ENCODE measurements around the gene TWNK.

Gene TWNK

DNA sequence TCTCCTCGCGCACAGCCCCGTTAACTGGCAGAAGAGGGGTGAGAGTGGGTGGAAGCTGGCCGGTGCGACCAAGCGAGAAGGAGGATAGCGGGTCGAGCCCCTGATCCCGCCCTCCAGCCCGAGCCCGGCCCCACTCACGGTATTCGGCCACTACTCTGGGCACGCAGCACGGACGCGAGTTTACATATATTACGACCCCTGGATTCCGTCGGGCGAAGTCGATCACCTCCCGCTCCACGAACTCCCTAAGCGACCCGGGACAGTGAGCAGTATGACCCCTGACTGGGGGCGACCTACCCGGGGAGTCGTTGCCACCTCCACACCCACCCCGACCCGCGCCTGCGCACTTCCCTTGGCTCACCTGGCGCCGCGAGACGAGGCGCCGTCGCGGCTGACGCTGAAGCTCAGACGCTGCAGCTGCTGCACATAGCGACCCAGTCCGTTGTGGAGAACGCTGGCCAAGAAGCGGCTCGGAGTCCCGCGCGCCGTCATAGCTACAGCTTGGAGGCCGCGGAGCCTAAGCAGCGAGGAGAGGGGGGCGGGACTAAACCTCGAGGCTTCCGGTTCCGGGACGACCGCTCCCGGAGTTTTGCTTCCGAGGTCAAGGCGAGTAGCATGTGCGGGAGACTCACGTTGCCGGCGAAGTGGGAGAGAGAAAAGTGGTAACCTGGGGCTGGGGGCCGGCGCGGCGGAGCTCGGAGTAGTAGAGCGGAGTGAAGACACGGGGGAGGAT is at the start of gene TWNK, which contains the start of gene MRPL43:
TWNK (plus strand) TSS at position 592 of the 733 bp plus-strand sequence. CDS start 668 bp downstream, outside the sequence.
MRPL43 (minus strand) TSS at position 546 of the 733 bp plus-strand sequence; CDS start at position 492, 54 bp downstream.
- H3K9ac ChIP-seq (ENCODE audit: insufficient read length, low read depth): peak within 1 kb of the TSS; percentile 98
- H3K4me1 ChIP-seq (ENCODE audit: insufficient read depth, insufficient read length): peaks cover 6% of the 10 kb centered on the region
- TF ChIP-seq ZNF274 (IDR thresholded peaks at IDR 0.05; ENCODE audit: low read depth, low read length) (no peak), YY1 (IDR thresholded peaks at IDR 0.05; ENCODE audit: insufficient read depth, insufficient read length) (no peak), SUZ12 (IDR thresholded peaks at IDR 0.05; ENCODE audit: extremely low read depth, insufficient read depth, insufficient read length) (no peak)
- peaks cover 57% of the 10 kb centered on the region for H3K36me3 ChIP-seq (ENCODE audit: insufficient read depth, insufficient read length, low read length)
- H3K4me3 ChIP-seq (ENCODE audit: insufficient read length, low read depth): peak within 1 kb of the TSS; percentile 97
- no peaks in the 10 kb centered on the region for H3K27me3 ChIP-seq (ENCODE audit: insufficient read depth, insufficient read length)
- H3K9me3 ChIP-seq (ENCODE audit: insufficient read depth, low read length): no peaks in the 10 kb centered on the region
- peak; percentile 66 for DNase-seq (ENCODE audit: low read depth, low spot score)

DNA sequence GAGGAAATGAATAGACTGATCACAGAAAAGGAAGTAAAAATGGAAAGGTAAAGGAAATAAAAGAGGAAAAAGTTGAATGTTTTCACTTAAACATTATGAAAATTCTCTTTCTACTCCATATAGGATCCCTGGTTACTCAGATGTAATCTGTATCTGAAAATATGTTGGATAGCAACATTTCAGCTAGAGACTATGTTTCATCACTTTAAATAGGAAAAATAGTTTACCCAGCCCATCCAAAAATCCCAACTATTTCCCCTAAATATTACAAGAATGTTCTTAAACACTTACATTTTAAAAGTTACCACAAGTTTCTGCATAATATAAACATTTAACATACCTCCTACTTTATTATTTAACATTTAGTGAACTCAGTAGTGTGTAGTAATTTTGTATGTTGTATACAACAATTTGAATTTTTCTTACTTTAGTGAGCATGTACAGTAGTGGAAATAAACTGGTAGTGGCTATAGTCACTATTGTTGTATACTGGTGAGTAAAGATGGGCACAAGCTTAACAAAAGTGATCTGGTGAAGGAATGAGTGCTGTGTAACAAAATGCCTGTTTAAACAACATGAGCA is 47.5 kb upstream of the TWNK start:
- Histone ChIP-seq H3K27me3 (ENCODE audit: insufficient read depth, insufficient read length) (no peaks in the 10 kb centered on the region), H3K4me1 (ENCODE audit: insufficient read depth, insufficient read length) (no peaks in the 10 kb centered on the region), H3K9ac (ENCODE audit: insufficient read length, low read depth) (no peak overlapping the region), H3K9me3 (ENCODE audit: insufficient read depth, low read length) (no peaks in the 10 kb centered on the region), H3K36me3 (ENCODE audit: insufficient read depth, insufficient read length, low read length) (peaks cover 50% of the 10 kb centered on the region), H3K4me3 (ENCODE audit: insufficient read length, low read depth) (no peak overlapping the region)
- DNase-seq (ENCODE audit: low read depth, low spot score): no peak
- TF ChIP-seq SUZ12 (IDR thresholded peaks at IDR 0.05; ENCODE audit: extremely low read depth, insufficient read depth, insufficient read length) (no peak), ZNF274 (IDR thresholded peaks at IDR 0.05; ENCODE audit: low read depth, low read length) (no peak), YY1 (IDR thresholded peaks at IDR 0.05; ENCODE audit: insufficient read depth, insufficient read length) (no peak)

- Histone ChIP-seq H3K9ac (ENCODE audit: insufficient read length, low read depth) (no peak overlapping the region), H3K9me3 (ENCODE audit: insufficient read depth, low read length) (no peaks in the 10 kb centered on the region), H3K4me1 (ENCODE audit: insufficient read depth, insufficient read length) (no peaks in the 10 kb centered on the region), H3K4me3 (ENCODE audit: insufficient read length, low read depth) (no peak overlapping the region), H3K36me3 (ENCODE audit: insufficient read depth, insufficient read length, low read length) (peaks cover 52% of the 10 kb centered on the region), H3K27me3 (ENCODE audit: insufficient read depth, insufficient read length) (no peaks in the 10 kb centered on the region)
- no peak for DNase-seq (ENCODE audit: low read depth, low spot score)
- TF ChIP-seq YY1 (IDR thresholded peaks at IDR 0.05; ENCODE audit: insufficient read depth, insufficient read length) (no peak), ZNF274 (IDR thresholded peaks at IDR 0.05; ENCODE audit: low read depth, low read length) (no peak), SUZ12 (IDR thresholded peaks at IDR 0.05; ENCODE audit: extremely low read depth, insufficient read depth, insufficient read length) (no peak)
Observed at GRCh38 chr10:100942229-100942628, 45.1 kb upstream of the TWNK start.

GRCh38 chr10:100943508-100943907 is 43.8 kb upstream of the TWNK start:
- peaks cover 53% of the 10 kb centered on the region for H3K36me3 ChIP-seq (ENCODE audit: insufficient read depth, insufficient read length, low read length)
- no peaks in the 10 kb centered on the region for H3K9me3 ChIP-seq (ENCODE audit: insufficient read depth, low read length)
- no peaks in the 10 kb centered on the region for H3K27me3 ChIP-seq (ENCODE audit: insufficient read depth, insufficient read length)
- TF ChIP-seq ZNF274 (IDR thresholded peaks at IDR 0.05; ENCODE audit: low read depth, low read length): no peak
- no peak for TF ChIP-seq YY1 (IDR thresholded peaks at IDR 0.05; ENCODE audit: insufficient read depth, insufficient read length)
- TF ChIP-seq SUZ12 (IDR thresholded peaks at IDR 0.05; ENCODE audit: extremely low read depth, insufficient read depth, insufficient read length): no peak
- H3K9ac ChIP-seq (ENCODE audit: insufficient read length, low read depth): no peak overlapping the region
- no peaks in the 10 kb centered on the region for H3K4me1 ChIP-seq (ENCODE audit: insufficient read depth, insufficient read length)
- no peak for DNase-seq (ENCODE audit: low read depth, low spot score)
- no peak overlapping the region for H3K4me3 ChIP-seq (ENCODE audit: insufficient read length, low read depth)

- no peak for TF ChIP-seq ZNF274 (IDR thresholded peaks at IDR 0.05; ENCODE audit: low read depth, low read length)
- no peak for TF ChIP-seq YY1 (IDR thresholded peaks at IDR 0.05; ENCODE audit: insufficient read depth, insufficient read length)
- TF ChIP-seq SUZ12 (IDR thresholded peaks at IDR 0.05; ENCODE audit: extremely low read depth, insufficient read depth, insufficient read length): no peak
- no peaks in the 10 kb centered on the region for H3K4me1 ChIP-seq (ENCODE audit: insufficient read depth, insufficient read length)
- H3K9ac ChIP-seq (ENCODE audit: insufficient read length, low read depth): no peak overlapping the region
- no peaks in the 10 kb centered on the region for H3K9me3 ChIP-seq (ENCODE audit: insufficient read depth, low read length)
- no peak for DNase-seq (ENCODE audit: low read depth, low spot score)
- no peaks in the 10 kb centered on the region for H3K27me3 ChIP-seq (ENCODE audit: insufficient read depth, insufficient read length)
- H3K36me3 ChIP-seq (ENCODE audit: insufficient read depth, insufficient read length, low read length): peaks cover 59% of the 10 kb centered on the region
- H3K4me3 ChIP-seq (ENCODE audit: insufficient read length, low read depth): no peak overlapping the region
Observed at GRCh38 chr10:100945754-100946153, 41.6 kb upstream of the TWNK start.

GRCh38 chr10:100948916-100949315 is 38.4 kb upstream of the TWNK start:
- no peaks in the 10 kb centered on the region for H3K9me3 ChIP-seq (ENCODE audit: insufficient read depth, low read length)
- H3K36me3 ChIP-seq (ENCODE audit: insufficient read depth, insufficient read length, low read length): peaks cover 59% of the 10 kb centered on the region
- no peak overlapping the region for H3K9ac ChIP-seq (ENCODE audit: insufficient read length, low read depth)
- H3K27me3 ChIP-seq (ENCODE audit: insufficient read depth, insufficient read length): no peaks in the 10 kb centered on the region
- DNase-seq (ENCODE audit: low read depth, low spot score): no peak
- H3K4me1 ChIP-seq (ENCODE audit: insufficient read depth, insufficient read length): no peaks in the 10 kb centered on the region
- TF ChIP-seq ZNF274 (IDR thresholded peaks at IDR 0.05; ENCODE audit: low read depth, low read length) (no peak), SUZ12 (IDR thresholded peaks at IDR 0.05; ENCODE audit: extremely low read depth, insufficient read depth, insufficient read length) (no peak), YY1 (IDR thresholded peaks at IDR 0.05; ENCODE audit: insufficient read depth, insufficient read length) (no peak)
- no peak overlapping the region for H3K4me3 ChIP-seq (ENCODE audit: insufficient read length, low read depth)

DNA sequence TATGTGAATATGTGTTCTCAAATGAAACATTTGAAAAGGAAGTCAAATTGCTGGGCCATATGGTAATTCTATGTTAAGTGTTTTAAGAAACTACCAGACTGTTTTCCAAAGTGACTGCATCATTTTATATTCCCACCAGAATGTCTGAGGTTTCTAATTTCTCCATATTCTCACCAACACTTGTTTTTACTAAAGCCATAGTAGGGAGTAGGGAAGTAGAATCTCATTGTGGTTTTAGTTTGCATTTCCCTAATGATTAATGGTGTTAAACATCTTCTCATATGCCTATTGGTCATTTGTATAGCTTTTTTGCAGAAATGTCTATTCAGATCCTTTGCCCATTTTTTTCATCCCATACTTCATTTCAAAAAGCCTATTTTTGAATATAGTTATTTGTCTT is 27.1 kb upstream of the TWNK start:
- Histone ChIP-seq H3K4me1 (ENCODE audit: insufficient read depth, insufficient read length) (no peaks in the 10 kb centered on the region), H3K36me3 (ENCODE audit: insufficient read depth, insufficient read length, low read length) (peaks cover 36% of the 10 kb centered on the region), H3K4me3 (ENCODE audit: insufficient read length, low read depth) (no peak overlapping the region)

More for the DNA sequence above, 27.1 kb upstream of the TWNK start:
- Histone ChIP-seq H3K9me3 (ENCODE audit: insufficient read depth, low read length) (no peaks in the 10 kb centered on the region), H3K9ac (ENCODE audit: insufficient read length, low read depth) (no peak overlapping the region), H3K27me3 (ENCODE audit: insufficient read depth, insufficient read length) (no peaks in the 10 kb centered on the region)
- TF ChIP-seq SUZ12 (IDR thresholded peaks at IDR 0.05; ENCODE audit: extremely low read depth, insufficient read depth, insufficient read length) (no peak), ZNF274 (IDR thresholded peaks at IDR 0.05; ENCODE audit: low read depth, low read length) (no peak), YY1 (IDR thresholded peaks at IDR 0.05; ENCODE audit: insufficient read depth, insufficient read length) (no peak)
- no peak for DNase-seq (ENCODE audit: low read depth, low spot score)
